ENCODE data around the gene OSBPL3.

DNA sequence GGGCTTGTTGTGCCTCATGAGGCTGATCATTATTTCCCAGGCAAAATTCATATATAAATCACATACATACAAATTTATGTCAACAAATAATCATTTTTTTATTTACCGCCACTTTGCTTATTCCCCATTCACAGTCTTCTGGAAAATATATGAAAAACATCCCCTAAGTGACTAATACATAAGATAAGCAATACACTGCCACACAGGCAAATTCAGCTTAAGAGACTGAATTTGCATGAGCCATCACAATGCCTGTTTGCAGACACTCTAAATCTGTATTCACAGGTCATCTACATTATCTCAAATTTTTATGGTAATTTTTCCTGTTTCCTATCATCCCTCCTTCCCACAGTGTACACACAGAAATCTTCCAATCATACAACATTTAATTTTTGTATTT is 13.2 kb downstream of the OSBPL3 start:
- TF ChIP-seq, protein P1, sequence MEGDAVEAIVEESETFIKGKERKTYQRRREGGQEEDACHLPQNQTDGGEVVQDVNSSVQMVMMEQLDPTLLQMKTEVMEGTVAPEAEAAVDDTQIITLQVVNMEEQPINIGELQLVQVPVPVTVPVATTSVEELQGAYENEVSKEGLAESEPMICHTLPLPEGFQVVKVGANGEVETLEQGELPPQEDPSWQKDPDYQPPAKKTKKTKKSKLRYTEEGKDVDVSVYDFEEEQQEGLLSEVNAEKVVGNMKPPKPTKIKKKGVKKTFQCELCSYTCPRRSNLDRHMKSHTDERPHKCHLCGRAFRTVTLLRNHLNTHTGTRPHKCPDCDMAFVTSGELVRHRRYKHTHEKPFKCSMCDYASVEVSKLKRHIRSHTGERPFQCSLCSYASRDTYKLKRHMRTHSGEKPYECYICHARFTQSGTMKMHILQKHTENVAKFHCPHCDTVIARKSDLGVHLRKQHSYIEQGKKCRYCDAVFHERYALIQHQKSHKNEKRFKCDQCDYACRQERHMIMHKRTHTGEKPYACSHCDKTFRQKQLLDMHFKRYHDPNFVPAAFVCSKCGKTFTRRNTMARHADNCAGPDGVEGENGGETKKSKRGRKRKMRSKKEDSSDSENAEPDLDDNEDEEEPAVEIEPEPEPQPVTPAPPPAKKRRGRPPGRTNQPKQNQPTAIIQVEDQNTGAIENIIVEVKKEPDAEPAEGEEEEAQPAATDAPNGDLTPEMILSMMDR (IDR thresholded peaks at IDR 0.05 in 8 of 11, conservative IDR thresholded peaks at IDR 0.05 in 3 of 11), result no peak
- no peak for TF ChIP-seq POLR2A (IDR thresholded peaks at IDR 0.05)
